Endothelial cell of umbilical vein (primary cell): ENCODE results near the gene KIF1B. TPM values are rescaled to one million over a fixed set of nuclear protein-coding genes. Genes with fewer than 3 reads are reported as not detected.

Source experiments
- BruUV-seq: library from RNA; stranded (reverse); fragments of 400-500 nt; replicated peaks from 2 replicates; lab custom pipeline; 2021; lab: Mats Ljungman, UMichigan
- CTCF ChIA-PET: fragments of 300-600, 350-600 bp; sonication (Branson Sonifier 250); formaldehyde crosslinking; loops from one replicate; lab custom pipeline; 2021; ENCODE audit warnings: antibody characterized with exemption, inconsistent platforms; lab: Charles Lee
- POLR2A ChIA-PET: fragments of 300-600, 350-600 bp; sonication (Branson Sonifier 250); formaldehyde crosslinking; loops from one replicate; lab custom pipeline; 2021; ENCODE audit warnings: antibody characterized with exemption, inconsistent platforms; lab: Charles Lee
- DNase-seq: peaks from one replicate; pipeline ENCODE4 v3.0.0-alpha.2; 2011; ENCODE audit warnings: low read depth, low spot score
- FAIRE-seq: peaks from 2 replicates; lab custom pipeline; 2011; peaks lifted over from hg19 to GRCh38; lab: Jason Lieb, UNC
- H2AFZ ChIP-seq: 2 replicates; pipeline ENCODE4 v1.6.0; 2012; ENCODE audit warnings: low read depth, low read length, control low read depth, inconsistent platforms
- H3K27ac ChIP-seq: 2 replicates; pipeline ENCODE4 v1.5.1; 2011; ENCODE audit warnings: low read depth, mild to moderate bottlenecking, control low read depth, low read length, moderate library complexity; ENCODE audit not compliant: insufficient read depth
- H3K27me3 ChIP-seq, 2 experiments: 2 replicates each; pipeline versions ENCODE4 v1.6.0 to v1.6.1; 2011; ENCODE audit warnings: low read length in 2 of 2, mixed read lengths in 1 of 2; ENCODE audit not compliant: control insufficient read depth in 2 of 2, insufficient read depth in 2 of 2
- H3K36me3 ChIP-seq, 2 experiments: 2 replicates in 1 of 2; 3 replicates in 1 of 2; pipeline ENCODE4 v1.5.1; 2011; ENCODE audit warnings: low read length in 2 of 2, mild to moderate bottlenecking in 1 of 2, moderate library complexity in 1 of 2; ENCODE audit not compliant: control insufficient read depth in 2 of 2, insufficient read depth in 2 of 2; ENCODE audit errors: extremely low read depth in 1 of 2
- H3K4me1 ChIP-seq: 3 replicates; pipeline ENCODE4 v1.5.1; 2011; ENCODE audit warnings: mild to moderate bottlenecking, low read length; ENCODE audit not compliant: control insufficient read depth, insufficient read depth; ENCODE audit errors: extremely low read depth
- H3K4me2 ChIP-seq: 2 replicates; pipeline ENCODE4 v1.6.1; 2011; ENCODE audit warnings: low read length, control low read depth, mixed read lengths; ENCODE audit not compliant: insufficient read depth
- H3K4me3 ChIP-seq, 3 experiments: fragments of 200-600 bp in 1 of 3; sonication (generic), shearing (Covaris generic) in 1 of 3; replicated peaks in 1 of 3; 2 replicates each; pipeline ENCODE4 v1.5.1; 2011 to 2016; ENCODE audit warnings: control low read depth in 3 of 3, low read length in 3 of 3, mild to moderate bottlenecking in 2 of 3, inconsistent platforms in 1 of 3, low read depth in 1 of 3, moderate library complexity in 1 of 3; ENCODE audit not compliant: insufficient read depth in 1 of 3
- H3K79me2 ChIP-seq: 2 replicates; pipeline ENCODE4 v1.6.0; 2012; ENCODE audit warnings: low read length, inconsistent platforms; ENCODE audit not compliant: control insufficient read depth, insufficient read depth
- H3K9ac ChIP-seq: replicated peaks from 2 replicates; pipeline ENCODE3; 2011; ENCODE audit warnings: low read length, control low read depth; ENCODE audit not compliant: insufficient read depth; ENCODE audit errors: extremely low read depth
- H3K9me1 ChIP-seq: replicated peaks from 3 replicates; pipeline ENCODE4 v1.6.0; 2011; ENCODE audit warnings: mild to moderate bottlenecking, low read length; ENCODE audit not compliant: control insufficient read depth, insufficient read depth; ENCODE audit errors: extremely low read depth
- H3K9me3 ChIP-seq: replicated peaks from 2 replicates; pipeline ENCODE4 v1.5.1; 2012; ENCODE audit warnings: low read length, inconsistent platforms; ENCODE audit not compliant: control insufficient read depth, insufficient read depth
- H4K20me1 ChIP-seq: replicated peaks from 2 replicates; pipeline ENCODE3; 2011; ENCODE audit warnings: mild to moderate bottlenecking, low read length; ENCODE audit not compliant: control insufficient read depth, insufficient read depth; ENCODE audit errors: extremely low read depth
- FOS ChIP-seq: IDR thresholded peaks from 2 replicates; pipeline ENCODE4 v1.6.1; 2011; ENCODE audit warnings: mild to moderate bottlenecking, low read length, moderate library complexity, borderline replicate concordance; ENCODE audit not compliant: insufficient read depth
- GATA2 ChIP-seq: IDR thresholded peaks from 2 replicates; pipeline ENCODE4 v1.7.0; 2011; ENCODE audit warnings: low read depth, mild to moderate bottlenecking, moderate library complexity, mixed read lengths, low read length; ENCODE audit not compliant: insufficient read length, insufficient read depth
- MAX ChIP-seq: IDR thresholded peaks from 2 replicates; pipeline ENCODE4 v1.6.1; 2011; ENCODE audit not compliant: insufficient read depth, insufficient read length
- dilution Hi-C: fragments of 300-500 bp; cut with MboI; formaldehyde crosslinking; loops from one replicate; pipeline ENCODE4 v1.15.0; 2019; ENCODE audit warnings: low sequenced_read_pairs; ENCODE audit not compliant: extremely low pct_ligation_motif_present
- intact Hi-C: fragments of 100-400 bp; cut with micrococcal nuclease; formaldehyde crosslinking; loops from one replicate; pipeline ENCODE4 v1.10.0; 2022
- polyA plus RNA-seq, 4 experiments: library from polyadenylated mRNA; depleted of rRNA in 3 of 4; stranded (reverse) in 3 of 4; unstranded in 1 of 4; fragments of >200 nt; gene quantifications; 2 replicates each; pipeline versions ENCODE4 v1.2.1 to v1.2.3, GENCODE V29; 2011 to 2012; ENCODE audit warnings: missing spikeins in 1 of 4
- total RNA-seq: library from RNA; stranded (reverse); gene quantifications from 2 replicates; pipeline ENCODE4 v1.2.3, GENCODE V29; 2021
- TF ChIP-seq, protein P1 (sequence below), 2 donors: IDR thresholded peaks; 1 replicate in 1 of 2; 2 replicates in 1 of 2; pipeline ENCODE4 v1.5.1; 2011; ENCODE audit warnings: low read length in 2 of 2, mild to moderate bottlenecking in 2 of 2, moderate library complexity in 2 of 2, control low read depth in 1 of 2, inconsistent platforms in 1 of 2, low read depth in 1 of 2; ENCODE audit not compliant: insufficient read depth in 1 of 2; ENCODE audit errors: extremely low read depth in 1 of 2

The KIF1B gene
- total and polyA plus RNA-seq, 2 donors (not counting 3 experiments of a cell fraction or from before 2014, with no cell fraction given) = 14.8 to 58.6 TPM

GRCh38 chr1:10328180-10328963 is 118.0 kb downstream of the KIF1B start:
- CTCF ChIA-PET = interaction anchor here (2.3 kb wide), 1 partner anchor 10 kb away, joined by 8 read pairs; no protein-coding TSS in a partner anchor
- FAIRE-seq (no peak), DNase-seq (no peak)
- H3K9ac ChIP-seq = no peak overlapping the region
- H3K4me3 ChIP-seq = no peak overlapping the region
- H3K27ac ChIP-seq = no peak overlapping the region
- no peaks in the 10 kb centered on the region for H4K20me1 ChIP-seq
- dilution Hi-C loops (no loop called here), intact Hi-C loops (no loop called here)
- no peaks in the 10 kb centered on the region for H3K27me3 ChIP-seq
- no TSS peak for BruUV-seq
- no peak for TF ChIP-seq GATA2
- TF ChIP-seq FOS = no peak
- no peak for TF ChIP-seq MAX
- TF ChIP-seq, protein P1, sequence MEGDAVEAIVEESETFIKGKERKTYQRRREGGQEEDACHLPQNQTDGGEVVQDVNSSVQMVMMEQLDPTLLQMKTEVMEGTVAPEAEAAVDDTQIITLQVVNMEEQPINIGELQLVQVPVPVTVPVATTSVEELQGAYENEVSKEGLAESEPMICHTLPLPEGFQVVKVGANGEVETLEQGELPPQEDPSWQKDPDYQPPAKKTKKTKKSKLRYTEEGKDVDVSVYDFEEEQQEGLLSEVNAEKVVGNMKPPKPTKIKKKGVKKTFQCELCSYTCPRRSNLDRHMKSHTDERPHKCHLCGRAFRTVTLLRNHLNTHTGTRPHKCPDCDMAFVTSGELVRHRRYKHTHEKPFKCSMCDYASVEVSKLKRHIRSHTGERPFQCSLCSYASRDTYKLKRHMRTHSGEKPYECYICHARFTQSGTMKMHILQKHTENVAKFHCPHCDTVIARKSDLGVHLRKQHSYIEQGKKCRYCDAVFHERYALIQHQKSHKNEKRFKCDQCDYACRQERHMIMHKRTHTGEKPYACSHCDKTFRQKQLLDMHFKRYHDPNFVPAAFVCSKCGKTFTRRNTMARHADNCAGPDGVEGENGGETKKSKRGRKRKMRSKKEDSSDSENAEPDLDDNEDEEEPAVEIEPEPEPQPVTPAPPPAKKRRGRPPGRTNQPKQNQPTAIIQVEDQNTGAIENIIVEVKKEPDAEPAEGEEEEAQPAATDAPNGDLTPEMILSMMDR (IDR thresholded peaks at IDR 0.05; ENCODE audit: extremely low read depth in 1 of 2, insufficient read depth in 1 of 2, low read depth in 1 of 2, low read length in 2 of 2) = no peak
- H3K9me3 ChIP-seq = no peaks in the 10 kb centered on the region
- H3K36me3 ChIP-seq = peaks cover 5 to 7% of the 10 kb centered on the region in 2 experiments
- no peaks in the 10 kb centered on the region for H3K79me2 ChIP-seq
- H3K4me2 ChIP-seq = no peak overlapping the region
- no peaks in the 10 kb centered on the region for H3K9me1 ChIP-seq
- POLR2A ChIA-PET = no interaction called here
- no peaks in the 10 kb centered on the region for H3K4me1 ChIP-seq
- no peak overlapping the region for H2AFZ ChIP-seq
